ENCODE results near the gene MRPS2. TPM values are rescaled to one million over a fixed set of nuclear protein-coding genes. Genes with fewer than 3 reads are reported as not detected.
"Not testable (repeated sequence)": the region's sequence is repeated elsewhere in the genome, so short reads cannot be mapped to it uniquely, and the experiment has no call there.

Gene MRPS2
- polyA plus RNA-seq, 1 donor from 2014 or later = 20.1 TPM

- H3K4me3 ChIP-seq (ENCODE audit: low read length); H3K36me3 ChIP-seq (ENCODE audit: insufficient read depth, low read length); H2AFZ ChIP-seq (ENCODE audit: low read depth, low read length); H3K27me3 ChIP-seq (ENCODE audit: insufficient read depth, low read depth, low read length); H3K4me2 ChIP-seq (ENCODE audit: low read length); H3F3A ChIP-seq (ENCODE audit: insufficient read depth, low read length, poor library complexity, severe bottlenecking); H3K27ac ChIP-seq (ENCODE audit: low read length); H4K20me1 ChIP-seq (ENCODE audit: insufficient read depth); H3K79me2 ChIP-seq (replicated peaks; ENCODE audit: insufficient read depth, low read length); H3K9ac ChIP-seq (ENCODE audit: low read length); H3K9me2 ChIP-seq (ENCODE audit: insufficient read depth, low read length); H3K9me3 ChIP-seq (ENCODE audit: low read length): not testable (repeated sequence)
Measured at GRCh38 chr9:135534826-135535225, 34.3 kb downstream of the MRPS2 start.

- H3K27me3 ChIP-seq (ENCODE audit: insufficient read depth, low read depth, low read length); H4K20me1 ChIP-seq (ENCODE audit: insufficient read depth); H3K9me3 ChIP-seq (ENCODE audit: low read length); H3K4me3 ChIP-seq (ENCODE audit: low read length); H3K79me2 ChIP-seq (replicated peaks; ENCODE audit: insufficient read depth, low read length); H3K9me2 ChIP-seq (ENCODE audit: insufficient read depth, low read length); H3K36me3 ChIP-seq (ENCODE audit: insufficient read depth, low read length); H2AFZ ChIP-seq (ENCODE audit: low read depth, low read length); H3F3A ChIP-seq (ENCODE audit: insufficient read depth, low read length, poor library complexity, severe bottlenecking); H3K9ac ChIP-seq (ENCODE audit: low read length); H3K4me2 ChIP-seq (ENCODE audit: low read length); H3K27ac ChIP-seq (ENCODE audit: low read length): not testable (repeated sequence)
Measured at GRCh38 chr9:135535631-135536030, 35.1 kb downstream of the MRPS2 start.

DNA sequence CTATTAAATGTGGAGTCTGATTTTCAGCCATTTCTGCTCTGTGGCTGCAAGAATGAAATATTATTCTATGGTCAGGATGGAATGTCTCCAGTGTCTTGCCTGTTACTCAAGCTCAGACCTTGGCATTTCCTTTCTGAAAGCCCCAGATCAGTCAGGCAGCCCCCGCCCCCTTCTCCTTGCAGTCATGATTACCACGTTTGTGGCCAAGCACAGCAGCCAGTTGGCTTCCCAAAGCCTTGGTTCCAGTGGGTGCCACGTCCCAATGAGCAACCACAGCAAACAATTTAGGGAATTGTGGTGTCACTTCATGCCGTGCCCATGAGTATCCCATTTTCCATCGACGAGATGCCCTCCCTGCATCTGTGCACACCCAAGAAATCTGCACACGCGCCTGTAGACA lies 35.7 kb downstream of the MRPS2 start:
- Histone ChIP-seq H3K79me2 (replicated peaks; ENCODE audit: insufficient read depth, low read length) (no peaks in the 10 kb centered on the region), H4K20me1 (ENCODE audit: insufficient read depth) (no peaks in the 10 kb centered on the region), H3K4me2 (ENCODE audit: low read length) (no peak overlapping the region), H3K27ac (ENCODE audit: low read length) (no peak overlapping the region), H3K9me2 (ENCODE audit: insufficient read depth, low read length) (no peaks in the 10 kb centered on the region), H3K9me3 (ENCODE audit: low read length) (no peaks in the 10 kb centered on the region), H3K27me3 (ENCODE audit: insufficient read depth, low read depth, low read length) (no peaks in the 10 kb centered on the region), H3K36me3 (ENCODE audit: insufficient read depth, low read length) (no peaks in the 10 kb centered on the region), H3F3A (ENCODE audit: insufficient read depth, low read length, poor library complexity, severe bottlenecking) (no peaks in the 10 kb centered on the region), H3K4me3 (ENCODE audit: low read length) (no peak overlapping the region), H2AFZ (ENCODE audit: low read depth, low read length) (no peak overlapping the region), H3K9ac (ENCODE audit: low read length) (no peak overlapping the region)
- no peak for TF ChIP-seq EZH2 (IDR thresholded peaks at IDR 0.05; ENCODE audit: borderline replicate concordance, insufficient read depth, low read length, poor library complexity, severe bottlenecking)
- TF ChIP-seq POLR2AphosphoS5 (IDR thresholded peaks at IDR 0.05) = no peak
- TF ChIP-seq, protein P1, sequence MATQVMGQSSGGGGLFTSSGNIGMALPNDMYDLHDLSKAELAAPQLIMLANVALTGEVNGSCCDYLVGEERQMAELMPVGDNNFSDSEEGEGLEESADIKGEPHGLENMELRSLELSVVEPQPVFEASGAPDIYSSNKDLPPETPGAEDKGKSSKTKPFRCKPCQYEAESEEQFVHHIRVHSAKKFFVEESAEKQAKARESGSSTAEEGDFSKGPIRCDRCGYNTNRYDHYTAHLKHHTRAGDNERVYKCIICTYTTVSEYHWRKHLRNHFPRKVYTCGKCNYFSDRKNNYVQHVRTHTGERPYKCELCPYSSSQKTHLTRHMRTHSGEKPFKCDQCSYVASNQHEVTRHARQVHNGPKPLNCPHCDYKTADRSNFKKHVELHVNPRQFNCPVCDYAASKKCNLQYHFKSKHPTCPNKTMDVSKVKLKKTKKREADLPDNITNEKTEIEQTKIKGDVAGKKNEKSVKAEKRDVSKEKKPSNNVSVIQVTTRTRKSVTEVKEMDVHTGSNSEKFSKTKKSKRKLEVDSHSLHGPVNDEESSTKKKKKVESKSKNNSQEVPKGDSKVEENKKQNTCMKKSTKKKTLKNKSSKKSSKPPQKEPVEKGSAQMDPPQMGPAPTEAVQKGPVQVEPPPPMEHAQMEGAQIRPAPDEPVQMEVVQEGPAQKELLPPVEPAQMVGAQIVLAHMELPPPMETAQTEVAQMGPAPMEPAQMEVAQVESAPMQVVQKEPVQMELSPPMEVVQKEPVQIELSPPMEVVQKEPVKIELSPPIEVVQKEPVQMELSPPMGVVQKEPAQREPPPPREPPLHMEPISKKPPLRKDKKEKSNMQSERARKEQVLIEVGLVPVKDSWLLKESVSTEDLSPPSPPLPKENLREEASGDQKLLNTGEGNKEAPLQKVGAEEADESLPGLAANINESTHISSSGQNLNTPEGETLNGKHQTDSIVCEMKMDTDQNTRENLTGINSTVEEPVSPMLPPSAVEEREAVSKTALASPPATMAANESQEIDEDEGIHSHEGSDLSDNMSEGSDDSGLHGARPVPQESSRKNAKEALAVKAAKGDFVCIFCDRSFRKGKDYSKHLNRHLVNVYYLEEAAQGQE (IDR thresholded peaks at IDR 0.05; ENCODE audit: borderline replicate concordance) = no peak
- no peak for TF ChIP-seq MXI1 (conservative IDR thresholded peaks at IDR 0.05; ENCODE audit: poor library complexity, severe bottlenecking)
- TF ChIP-seq RAD21 (conservative IDR thresholded peaks at IDR 0.05) = no peak
- TF ChIP-seq TAF1 (IDR thresholded peaks at IDR 0.05; ENCODE audit: low read depth) = no peak

GRCh38 chr9:135543262-135543894 lies 42.9 kb downstream of the MRPS2 start:
- H4K20me1 ChIP-seq (ENCODE audit: insufficient read depth); H2AFZ ChIP-seq (ENCODE audit: low read depth, low read length); H3K79me2 ChIP-seq (replicated peaks; ENCODE audit: insufficient read depth, low read length); H3K9me2 ChIP-seq (ENCODE audit: insufficient read depth, low read length); H3K9me3 ChIP-seq (ENCODE audit: low read length); H3F3A ChIP-seq (ENCODE audit: insufficient read depth, low read length, poor library complexity, severe bottlenecking); H3K27me3 ChIP-seq (ENCODE audit: insufficient read depth, low read depth, low read length); H3K4me2 ChIP-seq (ENCODE audit: low read length); H3K36me3 ChIP-seq (ENCODE audit: insufficient read depth, low read length); H3K9ac ChIP-seq (ENCODE audit: low read length); H3K27ac ChIP-seq (ENCODE audit: low read length); H3K4me3 ChIP-seq (ENCODE audit: low read length): not testable (repeated sequence)

Data from neural cell (in vitro differentiated cells).